GM21529 (cell line): ENCODE data around the gene TNFRSF25.
"Not testable (repeated sequence)": the region's sequence is repeated elsewhere in the genome, so short reads cannot be mapped to it uniquely, and the experiment has no call there.

Experiments
- ATAC-seq: cut with Tn5 transposase; IDR thresholded peaks from one replicate; pipeline ENCODE4 v1.9.1; 2021; ENCODE audit not compliant: unreplicated experiment

Gene TNFRSF25

DNA sequence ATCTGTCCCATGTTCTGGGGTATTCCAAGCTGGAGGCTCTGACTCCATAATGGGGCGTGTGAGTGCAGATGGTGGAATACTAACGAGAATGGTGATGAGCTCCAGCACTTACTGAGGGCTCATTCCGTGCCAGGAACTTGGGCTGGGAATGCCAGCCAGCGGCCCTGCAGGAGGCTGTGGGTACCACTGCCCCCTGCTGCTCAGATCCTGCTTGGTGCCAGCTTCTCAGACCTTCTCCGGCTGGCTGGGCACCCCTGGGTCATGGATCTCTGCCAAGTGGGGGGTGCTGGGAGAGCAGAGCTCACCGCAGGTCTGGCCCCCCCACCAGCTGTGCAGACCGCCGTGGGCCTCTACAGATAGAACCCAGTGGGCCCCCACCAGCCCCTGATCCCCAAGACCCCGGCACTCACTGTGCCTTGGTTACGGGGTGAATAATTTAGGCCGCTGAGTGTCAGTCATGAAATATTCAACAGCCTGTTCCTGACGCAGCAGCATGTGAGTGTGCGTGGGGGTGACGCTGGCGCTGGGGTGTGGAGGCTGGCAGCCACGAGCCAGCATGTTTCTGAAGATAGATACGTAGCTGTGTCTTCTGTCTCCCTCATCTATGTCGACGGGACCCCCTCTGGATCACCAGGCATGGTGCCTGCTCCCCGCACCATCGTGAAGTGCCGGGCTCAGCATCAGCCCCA, 28.8 kb downstream of the TNFRSF25 start:
- not testable (repeated sequence) for ATAC-seq

DNA sequence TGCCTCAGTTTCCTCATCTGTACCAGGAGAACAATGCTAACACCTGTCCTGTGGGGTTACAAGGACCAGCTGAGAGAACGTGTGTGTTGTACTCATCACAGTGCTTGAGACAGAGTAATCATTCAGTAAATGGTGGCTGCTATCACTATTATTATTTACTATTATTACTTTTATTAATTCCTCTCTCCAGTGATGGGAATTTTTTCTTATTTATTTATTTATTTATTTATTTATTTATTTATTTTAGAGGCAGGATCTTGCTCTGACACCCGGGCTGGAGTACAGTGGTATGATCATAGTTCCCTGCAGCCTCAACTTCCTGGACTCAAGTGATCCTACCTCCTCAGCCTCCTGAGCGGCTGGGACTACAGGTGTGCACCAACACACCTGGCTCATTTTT, 29.7 kb downstream of the TNFRSF25 start:
- ATAC-seq = not testable (repeated sequence)

DNA sequence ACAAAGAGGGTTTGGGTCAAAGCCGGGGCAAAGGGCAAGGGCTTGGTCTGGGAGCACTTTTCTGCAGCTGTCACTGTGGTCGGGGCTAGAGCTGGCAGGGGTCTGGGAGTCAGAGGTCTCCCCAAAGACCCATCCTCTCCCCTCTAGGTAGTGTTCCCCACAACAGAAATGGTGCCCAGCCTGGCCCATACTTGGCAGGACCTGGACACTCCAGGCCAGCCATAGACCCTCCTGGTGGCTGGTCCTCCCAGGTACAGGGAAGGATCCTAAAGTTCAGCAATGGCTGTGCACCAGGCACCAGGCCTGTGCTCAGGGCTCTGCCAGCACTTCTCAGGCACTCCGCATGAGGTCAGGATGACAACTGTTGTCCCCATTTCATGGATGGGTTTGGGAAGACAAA, 30.4 kb downstream of the TNFRSF25 start:
- no peak for ATAC-seq

DNA sequence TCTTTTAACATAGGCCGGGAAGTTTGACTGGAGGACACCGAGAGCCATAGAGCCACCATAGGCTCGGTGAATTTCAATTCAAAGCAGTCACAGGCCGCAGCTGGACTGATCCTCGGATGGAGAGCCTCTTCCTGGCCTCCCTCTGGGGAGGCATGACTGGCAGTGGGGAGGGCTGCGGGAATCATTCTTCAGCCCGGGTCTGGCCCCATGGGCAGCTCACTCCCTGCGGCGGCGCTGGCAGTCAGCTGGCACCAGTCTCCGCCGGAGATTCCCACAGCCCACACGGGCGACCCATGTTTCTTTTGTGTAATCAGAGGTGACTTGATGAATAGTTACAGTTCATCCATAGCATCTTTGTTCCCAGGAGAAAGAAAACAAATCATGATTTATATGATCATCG, 30.8 kb downstream of the TNFRSF25 start:
- no peak for ATAC-seq

DNA sequence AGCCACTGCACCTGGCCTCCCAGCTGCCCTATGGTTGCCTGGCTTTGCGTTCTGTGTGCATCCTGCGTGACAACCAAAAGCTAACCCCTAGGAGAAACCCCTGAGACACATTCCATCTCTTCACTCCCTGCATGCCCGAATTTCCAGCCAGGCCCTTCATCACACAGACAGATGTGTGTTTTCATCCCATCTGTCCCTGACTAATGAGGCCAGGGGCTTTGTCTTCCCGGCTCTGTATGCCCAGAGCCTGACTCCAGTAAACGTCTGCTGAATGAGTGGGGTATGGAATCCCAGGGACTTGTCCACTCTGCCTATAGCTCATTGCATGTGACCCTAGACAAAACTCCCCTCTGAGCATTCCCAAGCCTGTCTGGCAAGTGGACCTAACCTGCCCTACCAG, 31.8 kb downstream of the TNFRSF25 start:
- no peak for ATAC-seq

DNA sequence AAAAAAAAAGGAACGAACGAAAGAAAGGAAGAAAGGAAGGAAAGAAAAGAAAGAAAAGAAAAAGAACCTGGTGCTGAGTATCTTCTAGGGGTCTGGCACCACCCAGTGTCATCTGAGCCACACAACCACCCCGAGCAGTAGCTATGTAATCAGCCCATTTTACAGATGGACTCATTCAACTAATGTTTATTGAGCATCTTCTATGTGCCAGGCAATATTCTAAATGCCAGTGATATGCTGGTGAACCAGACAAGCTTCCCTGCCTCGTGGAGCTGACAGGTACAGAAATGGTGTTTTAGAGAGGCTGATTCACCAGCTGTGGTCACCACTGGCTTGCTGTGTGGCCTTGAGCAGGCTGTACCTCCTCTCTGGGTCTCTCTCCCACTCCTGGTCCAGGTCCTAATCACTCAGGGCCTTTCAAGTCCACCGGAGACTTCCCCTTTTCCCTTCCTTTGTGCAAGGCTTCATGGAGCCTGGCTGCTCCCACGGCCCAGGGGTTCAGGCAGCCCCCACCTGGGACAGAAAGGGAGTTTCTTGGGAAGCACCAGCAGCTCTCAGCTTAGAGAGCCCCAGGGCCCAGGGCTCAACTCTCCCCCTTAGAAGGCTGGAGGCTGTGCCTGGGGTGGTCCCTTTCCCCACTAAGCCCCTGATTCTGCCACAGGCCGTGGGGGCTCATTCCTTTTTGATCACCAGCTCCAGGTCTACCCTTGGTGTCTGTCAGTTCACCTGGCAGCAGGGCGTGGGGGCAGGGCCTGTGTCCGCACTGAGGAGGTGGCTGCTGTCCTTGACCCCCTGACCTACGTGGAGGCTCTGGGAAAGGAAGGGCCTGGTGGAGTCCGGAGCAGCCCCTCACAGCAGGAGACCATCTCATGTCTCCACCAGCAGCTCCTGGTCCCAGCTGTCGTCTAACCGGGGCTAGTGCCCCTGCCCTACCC, 34.1 kb downstream of the TNFRSF25 start:
- not testable (repeated sequence) for ATAC-seq

DNA sequence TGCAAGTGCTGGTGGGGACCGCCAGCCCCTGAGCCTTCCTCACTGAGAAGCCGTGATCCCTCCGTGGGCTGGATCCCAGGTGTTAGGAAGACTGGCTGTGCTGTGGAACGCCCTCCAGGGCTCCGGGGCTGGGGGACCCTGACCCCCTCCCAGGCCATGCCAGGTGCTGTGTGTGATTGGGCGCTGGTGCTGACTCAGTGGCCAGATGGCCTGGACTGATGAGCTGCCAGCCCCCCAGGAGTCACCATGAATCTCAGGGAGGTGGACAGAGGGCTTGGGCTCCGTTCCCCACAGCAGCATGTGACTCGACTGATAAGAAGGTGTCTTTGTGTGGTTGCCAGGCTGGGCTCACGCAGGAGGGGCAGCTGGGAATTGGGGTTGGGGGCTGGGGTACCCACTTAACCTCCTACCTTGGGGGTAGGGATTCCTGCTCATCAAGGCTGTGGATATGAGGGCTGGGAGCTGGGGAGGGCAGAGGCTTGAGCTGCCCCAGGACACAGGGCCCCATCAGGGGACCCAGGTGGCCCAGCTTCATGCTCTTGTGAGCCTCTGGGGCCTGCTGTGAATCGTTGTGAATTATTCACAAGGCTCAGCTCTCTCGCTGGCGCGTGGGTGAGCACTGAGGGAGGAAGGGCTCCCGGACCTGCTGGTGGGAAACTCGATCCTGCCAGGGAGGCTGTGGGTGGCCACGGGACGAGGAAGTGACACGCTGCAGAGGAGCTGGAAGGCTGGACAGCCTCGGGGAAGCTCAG, 36.1 kb downstream of the TNFRSF25 start:
- ATAC-seq = not testable (repeated sequence)

DNA sequence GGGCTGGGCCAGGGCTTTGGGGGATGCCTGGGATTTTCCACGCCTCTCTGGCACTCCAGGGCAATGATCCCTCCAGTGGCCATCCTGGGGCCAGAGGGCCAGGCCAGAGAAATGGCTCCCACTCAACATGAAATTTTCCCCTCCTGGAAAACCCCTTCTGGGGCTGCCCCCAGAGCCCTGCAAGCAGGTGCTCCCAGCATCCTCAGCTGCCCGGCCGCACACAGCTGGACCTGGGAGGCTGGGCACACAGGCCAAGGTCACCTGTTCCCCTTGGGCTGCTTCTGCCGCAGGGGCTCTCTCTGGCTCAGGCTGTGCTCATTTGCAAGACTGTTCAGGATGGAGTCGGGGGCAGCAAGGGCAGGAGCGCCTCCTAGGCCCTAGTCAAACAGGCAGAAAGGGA, 37.5 kb downstream of the TNFRSF25 start:
- ATAC-seq = not testable (repeated sequence)

DNA sequence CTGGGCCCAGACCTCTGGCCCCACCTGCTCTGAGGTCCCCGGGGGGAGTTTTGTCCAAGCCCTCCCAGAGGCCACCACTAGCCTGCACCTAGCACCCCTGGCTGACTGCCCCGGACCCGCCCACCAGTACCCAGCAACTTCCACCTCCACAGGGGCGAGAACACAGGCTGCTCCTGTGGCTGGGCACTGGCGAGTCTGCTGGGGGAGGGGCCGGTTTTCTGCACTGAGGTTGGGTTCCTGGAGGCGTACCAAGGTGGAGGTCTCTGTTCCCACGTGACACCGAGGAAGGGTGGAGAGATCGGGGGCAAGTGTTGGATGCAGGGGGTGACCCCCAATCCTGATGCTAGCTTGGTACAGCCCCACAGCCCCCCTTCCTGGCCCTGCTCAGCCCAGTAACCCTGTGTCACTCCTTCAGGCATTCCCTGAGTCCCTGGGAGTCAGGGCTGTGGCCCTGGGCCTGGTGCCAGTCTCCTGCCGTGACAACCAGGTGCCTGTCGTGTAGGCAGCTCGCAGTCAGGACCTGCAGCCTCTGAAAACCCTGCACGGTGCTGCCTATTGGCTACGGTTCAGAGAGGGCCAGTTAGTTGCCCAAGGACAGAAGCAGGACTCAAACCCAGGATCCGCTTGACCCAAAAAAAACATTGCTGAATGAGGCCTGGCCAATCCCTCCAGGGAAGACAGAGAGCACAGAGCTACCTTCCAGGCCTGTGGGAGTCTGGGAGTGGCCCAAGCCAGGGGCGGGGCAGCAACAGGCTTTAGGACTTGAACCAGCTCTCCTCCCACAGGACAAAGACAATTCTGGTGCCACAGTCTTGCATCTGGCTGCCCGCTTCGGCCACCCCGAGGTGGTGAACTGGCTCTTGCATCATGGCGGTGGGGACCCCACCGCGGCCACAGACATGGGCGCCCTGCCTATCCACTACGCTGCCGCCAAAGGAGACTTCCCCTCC, 38.3 kb downstream of the TNFRSF25 start:
- ATAC-seq = no peak

DNA sequence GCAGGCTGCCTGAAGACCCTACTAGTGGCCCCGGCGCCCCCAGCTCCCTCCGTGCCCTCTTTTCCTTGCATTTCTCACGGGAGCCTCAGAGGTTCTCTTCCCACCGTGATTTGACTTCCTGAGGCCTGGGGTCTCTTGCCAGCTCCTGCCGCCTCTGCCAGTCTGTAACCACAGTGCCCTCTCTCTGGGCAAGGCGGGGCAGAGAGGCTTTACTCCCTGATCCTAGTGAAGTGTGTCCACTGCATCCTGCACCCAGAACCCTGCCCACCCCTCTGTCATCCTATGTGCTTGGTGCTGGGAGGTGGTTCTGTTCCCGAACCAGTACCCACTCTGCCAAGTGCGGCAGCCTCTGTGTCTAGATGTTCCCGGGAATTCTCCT, 39.0 kb downstream of the TNFRSF25 start:
- ATAC-seq = no peak

DNA sequence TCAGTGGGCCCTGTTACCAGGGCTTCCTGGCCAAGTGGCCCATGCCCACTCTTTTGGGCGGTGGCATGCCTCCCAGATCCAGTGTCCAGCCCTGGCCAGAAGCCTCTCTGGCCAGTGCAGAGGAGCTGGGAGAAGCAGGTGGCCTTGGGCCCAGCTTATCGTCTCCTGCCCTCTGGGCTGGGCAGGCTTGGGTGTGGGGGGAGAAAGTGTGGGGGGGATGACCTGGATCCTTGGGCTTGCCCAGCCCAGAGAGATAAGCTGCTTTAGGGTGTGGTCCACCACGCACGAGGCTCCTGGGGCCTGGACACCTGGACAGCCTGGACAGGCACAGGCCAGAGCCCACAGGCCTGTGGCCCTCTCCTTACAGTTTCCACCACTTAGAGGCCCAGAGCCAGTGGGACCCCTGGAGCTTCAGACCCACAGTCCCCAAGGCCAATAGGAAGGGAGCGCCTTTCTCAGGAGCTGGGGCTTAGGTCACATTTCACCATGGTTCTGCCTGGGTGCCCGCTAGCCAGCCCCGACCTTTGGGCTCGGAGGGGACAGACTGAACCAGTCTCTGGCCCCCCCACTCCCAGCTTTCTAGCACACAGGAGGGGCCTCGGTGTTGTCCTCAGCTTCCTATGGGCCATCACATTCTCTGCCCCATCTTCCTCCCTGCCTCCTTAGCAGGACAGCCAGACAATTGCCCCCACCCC, 39.5 kb downstream of the TNFRSF25 start:
- no peak for ATAC-seq

DNA sequence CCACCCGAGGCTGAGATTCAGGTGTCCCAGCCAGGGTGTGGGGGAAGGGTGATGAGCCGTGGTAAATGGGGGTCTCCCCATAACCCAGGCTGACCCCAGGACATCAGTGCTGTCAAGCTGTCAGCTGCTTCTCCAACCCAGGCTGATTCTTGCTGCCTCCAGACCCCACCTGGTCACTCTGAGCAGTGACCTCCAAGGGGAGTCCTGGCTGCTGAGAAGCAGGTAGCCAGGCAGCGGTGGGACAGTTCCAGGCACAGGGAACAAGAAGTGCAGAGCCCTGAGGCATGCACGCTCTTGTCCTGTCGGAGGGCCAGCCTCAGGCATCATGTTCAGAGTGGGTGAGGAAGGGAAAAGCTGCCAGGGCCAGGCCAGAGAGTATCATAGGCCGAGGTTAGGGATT, 40.3 kb downstream of the TNFRSF25 start:
- ATAC-seq = no peak

DNA sequence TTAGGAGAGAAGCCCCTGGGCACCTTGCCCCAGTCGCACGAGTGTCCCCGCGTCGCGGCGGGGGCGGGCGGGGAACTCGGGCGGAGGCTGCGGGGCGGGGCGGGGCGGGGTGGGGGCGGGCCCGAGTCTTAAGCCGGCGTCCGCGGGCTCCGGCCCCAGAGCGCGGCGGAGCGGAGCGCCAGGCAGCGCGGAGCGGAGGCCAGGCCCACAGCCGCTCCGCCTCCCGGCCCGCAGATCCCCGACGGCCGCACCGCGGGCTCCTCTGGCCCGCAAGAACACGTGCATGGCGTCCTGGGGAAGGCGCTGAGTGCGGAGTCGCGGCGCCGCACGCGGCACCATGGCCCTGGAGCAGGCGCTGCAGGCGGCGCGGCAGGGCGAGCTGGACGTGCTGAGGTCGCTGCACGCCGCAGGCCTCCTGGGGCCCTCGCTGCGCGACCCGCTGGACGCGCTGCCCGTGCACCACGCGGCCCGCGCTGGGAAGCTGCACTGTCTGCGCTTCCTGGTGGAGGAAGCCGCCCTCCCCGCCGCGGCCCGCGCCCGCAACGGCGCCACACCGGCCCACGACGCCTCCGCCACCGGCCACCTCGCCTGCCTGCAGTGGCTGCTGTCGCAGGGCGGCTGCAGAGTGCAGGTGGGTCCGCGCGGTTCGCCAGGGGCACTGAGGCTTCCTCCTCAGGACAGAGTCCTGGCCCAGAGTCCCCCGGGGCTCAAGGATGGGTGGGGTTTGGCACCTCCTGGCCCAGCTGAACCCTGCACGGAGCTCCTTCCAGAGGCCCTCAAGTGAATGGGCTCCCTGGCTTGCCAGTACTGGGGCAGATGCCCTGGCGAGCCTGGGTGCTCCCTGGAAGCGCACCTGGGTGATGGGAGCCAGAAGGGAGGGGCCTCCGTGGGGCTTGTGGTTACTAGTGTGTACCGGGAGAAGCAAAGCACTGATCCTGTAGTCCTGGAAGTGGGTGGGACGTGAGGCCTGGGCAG, 41.1 kb downstream of the TNFRSF25 start, which contains the start of gene ESPN:
TSS of gene ESPN (plus strand) at position 158 of the 975 bp plus-strand sequence. CDS start at position 338, 180 bp downstream.
- no peak for ATAC-seq

DNA sequence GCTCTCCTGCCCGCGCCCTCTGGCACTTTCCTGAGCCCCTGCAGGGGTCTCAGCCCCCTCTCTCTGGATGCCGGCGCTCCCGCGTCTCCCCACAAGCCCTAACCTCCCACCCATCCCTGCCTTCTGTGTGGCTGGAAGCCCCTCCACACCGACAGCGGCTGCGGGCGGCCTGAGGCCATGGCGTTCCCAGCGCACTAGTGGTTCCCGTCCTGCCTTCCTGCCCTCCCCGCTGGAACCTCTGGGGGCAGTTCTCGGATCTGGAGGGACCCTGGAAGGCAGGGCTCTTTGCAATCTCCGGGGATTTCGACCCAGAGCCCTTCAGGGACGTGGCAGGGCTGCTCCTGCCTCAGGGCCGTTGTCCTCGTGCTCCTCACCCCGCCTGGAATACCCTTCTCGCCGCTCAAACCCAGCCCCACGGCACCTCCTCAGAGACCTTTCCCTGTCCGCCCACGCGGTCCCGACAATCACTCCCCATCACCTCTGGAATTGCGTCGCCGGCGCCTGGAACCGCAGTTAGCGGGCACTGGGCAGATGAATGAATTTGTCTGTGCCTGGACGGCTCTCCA, 41.9 kb downstream of the TNFRSF25 start:
- no peak for ATAC-seq

DNA sequence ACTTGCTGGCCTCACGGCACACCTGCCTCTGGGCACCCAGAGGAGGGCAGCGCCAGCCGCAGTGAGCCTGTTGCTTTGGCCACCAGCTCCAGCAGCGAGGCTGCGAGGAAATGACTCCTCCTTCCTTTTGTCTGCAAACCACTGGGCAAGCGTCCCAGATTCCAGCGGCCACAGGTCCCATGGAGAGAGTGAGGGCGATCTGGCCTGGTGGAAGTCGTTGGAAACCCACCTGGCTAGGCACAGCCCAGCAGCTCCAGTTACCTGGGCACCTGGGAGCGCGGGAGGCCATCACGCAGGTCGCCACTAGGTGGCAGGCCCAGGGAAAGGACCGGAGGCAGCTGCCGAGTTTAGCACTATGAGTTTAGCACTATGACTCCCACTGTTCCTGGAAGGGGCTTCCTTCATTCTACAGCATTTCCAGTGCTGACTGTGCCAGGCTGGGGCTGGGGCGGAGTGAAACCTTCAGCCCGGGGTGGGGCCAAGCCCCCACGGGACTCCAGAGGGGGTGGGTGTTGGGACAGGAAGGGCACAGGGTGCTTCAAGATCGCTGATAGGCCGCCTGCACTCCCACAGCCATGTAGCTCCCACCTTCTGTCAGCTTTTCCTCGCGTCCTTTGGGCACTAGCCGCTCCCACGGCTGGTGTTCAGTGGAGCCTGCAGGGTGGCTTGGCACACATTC, 42.5 kb downstream of the TNFRSF25 start:
- no peak for ATAC-seq

DNA sequence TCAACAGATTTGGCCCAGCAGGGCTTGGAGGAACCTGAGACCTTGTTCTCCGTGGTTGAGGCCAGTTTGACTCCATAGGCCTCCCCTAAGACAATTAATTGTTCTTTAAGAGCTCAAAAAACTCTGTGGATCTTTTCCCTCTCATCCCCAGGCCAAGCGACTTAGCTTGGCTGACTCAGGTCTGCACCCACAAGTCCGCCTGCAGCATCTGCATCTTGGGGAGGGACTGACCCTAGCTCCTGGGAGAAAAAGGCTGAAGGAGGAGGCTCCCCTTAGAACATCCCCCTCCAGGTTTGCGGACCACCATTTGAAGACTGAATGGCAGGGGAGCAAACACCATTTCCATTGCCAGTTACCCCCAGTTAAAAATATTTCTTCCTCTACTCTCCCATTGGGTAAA, 44.7 kb downstream of the TNFRSF25 start:
- ATAC-seq = no peak

DNA sequence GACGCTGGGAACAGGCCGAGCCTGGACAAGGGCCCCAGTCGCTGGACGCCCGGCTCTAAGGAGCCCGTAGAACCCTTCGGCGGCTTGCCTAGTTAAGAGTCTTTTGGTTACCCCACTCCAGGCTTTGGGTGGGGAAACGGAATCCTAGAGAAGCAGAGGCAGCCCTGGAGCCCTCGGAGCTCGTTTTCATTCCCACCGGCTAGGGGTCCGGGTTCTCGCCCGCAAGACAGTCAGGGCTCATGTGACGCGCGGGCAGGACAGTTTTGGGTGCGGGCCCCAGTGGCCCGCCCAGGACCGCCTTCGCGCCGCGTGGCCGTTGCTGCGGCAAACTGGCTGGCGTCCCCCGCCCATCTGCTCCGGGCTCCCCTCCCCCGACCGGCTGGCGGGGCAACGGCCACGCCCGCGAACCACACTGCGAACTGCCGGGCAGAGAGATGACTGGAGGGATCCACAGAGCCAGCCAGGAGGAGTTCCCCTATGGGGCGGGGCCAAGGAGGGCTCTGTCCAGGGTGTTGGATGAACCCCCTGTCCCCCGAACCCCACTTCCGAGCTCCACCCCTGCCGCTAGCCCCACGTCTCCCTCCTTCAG, 45.4 kb downstream of the TNFRSF25 start:
- no peak for ATAC-seq
